Mesendoderm (in vitro differentiated cells): ENCODE results near the gene WBP1L.
A peak's percentile ranks its signal among the peaks of the same experiment; 100 is the strongest.
"Not testable (repeated sequence)": the region's sequence is repeated elsewhere in the genome, so short reads cannot be mapped to it uniquely, and the experiment has no call there.

Experiments
- DNase-seq: peaks from one replicate; pipeline ENCODE4 v3.0.0; 2013
- H2AK5ac ChIP-seq: 2 replicates; pipeline ENCODE4 v1.6.1; 2013; ENCODE audit warnings: low read length, inconsistent platforms
- H2BK120ac ChIP-seq: 2 replicates; pipeline ENCODE4 v1.6.1; 2013; ENCODE audit warnings: low read depth, mild to moderate bottlenecking, low read length, moderate library complexity, mixed read lengths
- H2BK15ac ChIP-seq: replicated peaks from 2 replicates; pipeline ENCODE4 v1.6.1; 2013; ENCODE audit warnings: low read depth, mild to moderate bottlenecking, moderate library complexity
- H2BK5ac ChIP-seq: 2 replicates; pipeline ENCODE4 v1.6.1; 2013; ENCODE audit warnings: low read length, inconsistent platforms
- H3K18ac ChIP-seq: 2 replicates; pipeline ENCODE4 v1.6.1; 2013; ENCODE audit warnings: mild to moderate bottlenecking, low read length, mixed read lengths
- H3K23ac ChIP-seq: one replicate; pipeline ENCODE4 v1.6.1; 2013; ENCODE audit warnings: low read length
- H3K27ac ChIP-seq: 2 replicates; pipeline ENCODE4 v1.5.1; 2013; ENCODE audit warnings: low read depth, mild to moderate bottlenecking, inconsistent platforms, low read length, moderate library complexity
- H3K27me3 ChIP-seq: 2 replicates; pipeline ENCODE4 v1.6.1; 2013; ENCODE audit warnings: low read length, control low read depth, mild to moderate bottlenecking, inconsistent platforms; ENCODE audit not compliant: insufficient read depth, poor library complexity
- H3K36me3 ChIP-seq: 2 replicates; pipeline ENCODE4 v1.6.1; 2013; ENCODE audit warnings: low read length, inconsistent platforms; ENCODE audit not compliant: control insufficient read depth, insufficient read depth
- H3K4ac ChIP-seq: one replicate; pipeline ENCODE4 v1.6.1; 2013; ENCODE audit warnings: low read depth, mild to moderate bottlenecking, low read length, moderate library complexity
- H3K4me1 ChIP-seq: 2 replicates; pipeline ENCODE4 v1.6.1; 2013; ENCODE audit warnings: low read depth, low read length, inconsistent platforms; ENCODE audit not compliant: control insufficient read depth
- H3K4me2 ChIP-seq: 2 replicates; pipeline ENCODE4 v1.6.1; 2013; ENCODE audit warnings: low read length
- H3K4me3 ChIP-seq: 2 replicates; pipeline ENCODE4 v1.5.1; 2013; ENCODE audit warnings: mild to moderate bottlenecking, low read length
- H3K56ac ChIP-seq: one replicate; pipeline ENCODE4 v1.6.1; 2013; ENCODE audit warnings: low read length
- H3K79me1 ChIP-seq: 2 replicates; pipeline ENCODE4 v1.6.1; 2013; ENCODE audit warnings: low read length, inconsistent platforms
- H3K79me2 ChIP-seq: 2 replicates; pipeline ENCODE4 v1.6.1; 2013; ENCODE audit warnings: mild to moderate bottlenecking, low read length; ENCODE audit not compliant: control insufficient read depth, insufficient read depth
- H3K9ac ChIP-seq: 2 replicates; pipeline ENCODE4 v1.6.1; 2013; ENCODE audit warnings: low read length, inconsistent platforms
- H4K5ac ChIP-seq: one replicate; pipeline ENCODE4 v1.6.1; 2013; ENCODE audit warnings: low read length
- H4K8ac ChIP-seq: one replicate; pipeline ENCODE4 v1.6.1; 2013; ENCODE audit warnings: low read depth, mild to moderate bottlenecking, control low read depth, low read length, moderate library complexity
- WGBS: extraction: QIAGEN DNeasy Blood & Tissue Kit; methylation state at CpG from one replicate; pipeline ENCODE4 v1.1.7; 2013; ENCODE audit warnings: low lambda C conversion rate, missing lambda C conversion rate; ENCODE audit not compliant: insufficient coverage; ENCODE audit errors: extremely low coverage; 5-methylcytosine and 5-hydroxymethylcytosine counted together

WBP1L gene

GRCh38 chr10:102850025-102850518 lies 106.3 kb downstream of the WBP1L start:
- Histone ChIP-seq H3K23ac (no peak overlapping the region), H4K8ac (no peak overlapping the region), H3K56ac (no peak overlapping the region), H3K18ac (no peak overlapping the region), H4K5ac (no peak overlapping the region), H3K4me1 (no peaks in the 10 kb centered on the region), H3K27me3 (no peaks in the 10 kb centered on the region), H2AK5ac (no peak overlapping the region), H2BK5ac (no peak overlapping the region), H3K4ac (no peak overlapping the region), H3K4me2 (no peak overlapping the region), H3K79me2 (no peaks in the 10 kb centered on the region), H3K9ac (no peak overlapping the region), H3K36me3 (no peaks in the 10 kb centered on the region), H3K27ac (no peak overlapping the region), H2BK15ac (no peak overlapping the region), H3K79me1 (no peaks in the 10 kb centered on the region), H3K4me3 (no peak overlapping the region), H2BK120ac (no peak overlapping the region)
- WGBS: no CpG with 5 or more reads among the region's 9 CpGs
- DNase-seq: no peak

DNA sequence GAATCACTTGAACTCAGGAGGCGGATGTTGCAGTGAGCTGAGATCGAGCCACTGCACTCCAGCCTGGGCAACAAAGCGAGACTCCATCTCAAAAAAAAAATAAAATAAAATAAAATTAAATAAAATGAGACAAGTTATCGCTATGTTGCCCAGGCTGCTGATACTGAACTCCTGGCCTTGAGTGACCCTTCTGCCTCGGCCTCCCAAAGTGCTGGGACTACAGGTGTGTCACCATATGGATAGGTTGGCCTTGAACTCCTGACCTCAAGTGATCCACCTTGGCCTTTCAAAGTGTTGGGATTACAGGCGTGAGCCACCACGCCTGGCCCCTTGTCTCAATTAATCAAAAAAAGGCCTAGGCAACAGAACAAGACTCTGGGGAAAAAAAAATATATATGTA lies 109.5 kb downstream of the WBP1L start:
- H3K79me1 ChIP-seq, H3K18ac ChIP-seq, H3K4me2 ChIP-seq, H2BK120ac ChIP-seq, H3K4ac ChIP-seq, H4K5ac ChIP-seq, H3K9ac ChIP-seq, H3K56ac ChIP-seq, H3K27ac ChIP-seq, H3K79me2 ChIP-seq, H3K23ac ChIP-seq, DNase-seq, H3K36me3 ChIP-seq, H2BK5ac ChIP-seq, H3K4me1 ChIP-seq, H4K8ac ChIP-seq, H3K27me3 ChIP-seq, H3K4me3 ChIP-seq, H2AK5ac ChIP-seq, H2BK15ac ChIP-seq: not testable (repeated sequence)
- WGBS: no CpG with 5 or more reads among the region's 7 CpGs

GRCh38 chr10:102855731-102856436 lies 112.1 kb downstream of the WBP1L start:
- not testable (repeated sequence) for H4K8ac ChIP-seq, H3K23ac ChIP-seq, H3K9ac ChIP-seq, H3K4me1 ChIP-seq, H4K5ac ChIP-seq, H3K36me3 ChIP-seq, H2BK5ac ChIP-seq, H2BK15ac ChIP-seq, H3K79me1 ChIP-seq, H3K4ac ChIP-seq, H3K4me2 ChIP-seq, H3K4me3 ChIP-seq, H3K79me2 ChIP-seq, H2AK5ac ChIP-seq, H3K27me3 ChIP-seq, H2BK120ac ChIP-seq, H3K18ac ChIP-seq
- peak overlapping the region; percentile 49 for H3K56ac ChIP-seq
- no CpG with 5 or more reads among the region's 11 CpGs for WGBS
- DNase-seq: peak; percentile 77
- H3K27ac ChIP-seq: peak overlapping the region; percentile 11

DNA sequence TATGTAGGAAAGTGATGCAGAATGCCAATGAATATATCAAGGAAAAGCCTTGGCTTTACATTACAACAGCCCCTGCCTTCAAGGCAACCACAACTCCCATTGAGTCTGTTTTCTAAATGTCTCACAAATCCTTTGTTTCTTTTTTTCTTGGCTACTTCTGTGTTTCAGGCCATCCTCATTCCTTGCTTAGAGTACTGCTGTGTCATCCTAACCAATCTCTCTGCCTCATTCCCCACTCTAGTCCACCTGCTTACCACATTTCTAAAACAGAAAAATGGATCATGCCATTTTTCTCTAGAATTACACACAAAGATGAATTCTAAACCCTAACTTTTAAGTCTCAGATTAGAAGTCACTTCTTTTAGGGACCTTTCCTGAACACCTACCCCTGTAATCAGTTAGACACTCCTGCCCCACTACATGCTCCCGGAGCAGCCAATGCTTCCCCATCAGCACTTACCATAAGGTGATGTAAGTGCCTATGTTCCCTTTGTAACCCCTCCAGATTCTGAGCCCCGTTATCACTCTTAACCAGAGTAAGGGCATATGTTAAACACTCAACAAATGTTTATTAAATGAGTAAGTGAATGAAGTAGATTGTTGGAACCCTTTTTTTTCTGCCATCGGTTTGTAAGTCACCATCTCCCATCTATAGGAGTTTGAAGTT lies 113.1 kb downstream of the WBP1L start:
- no peak overlapping the region for H2BK15ac ChIP-seq
- no CpG with 5 or more reads among the region's 3 CpGs for whole genome bisulfite sequencing

DNA sequence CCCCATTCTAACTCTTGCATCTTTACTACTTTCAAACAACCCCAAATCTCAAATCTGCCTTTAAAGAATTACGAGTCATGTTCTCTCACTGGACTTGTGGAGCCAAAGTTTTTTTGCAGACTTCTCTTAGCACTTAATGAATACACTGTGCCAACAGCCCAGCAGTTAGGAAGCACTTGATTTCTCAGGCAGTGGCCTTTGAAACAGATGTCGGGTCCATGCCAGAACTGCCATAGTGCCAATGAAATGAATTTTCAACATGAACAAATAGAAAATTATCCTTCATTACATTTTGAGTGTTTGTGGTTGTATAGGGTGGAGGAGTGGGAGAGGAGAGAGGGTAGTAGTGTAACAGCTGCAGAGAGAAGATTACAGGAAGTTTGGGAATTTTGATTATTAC lies 116.2 kb downstream of the WBP1L start:
- Histone ChIP-seq H3K4ac (no peak overlapping the region), H3K18ac (no peak overlapping the region), H3K9ac (no peak overlapping the region), H3K79me1 (no peaks in the 10 kb centered on the region), H3K79me2 (no peaks in the 10 kb centered on the region), H3K27ac (no peak overlapping the region), H3K4me1 (no peaks in the 10 kb centered on the region), H4K8ac (no peak overlapping the region), H3K4me3 (no peak overlapping the region), H2BK120ac (no peak overlapping the region), H3K27me3 (no peaks in the 10 kb centered on the region), H3K23ac (no peak overlapping the region), H2BK5ac (no peak overlapping the region), H2BK15ac (no peak overlapping the region), H3K36me3 (no peaks in the 10 kb centered on the region), H4K5ac (no peak overlapping the region), H3K4me2 (no peak overlapping the region), H2AK5ac (no peak overlapping the region), H3K56ac (no peak overlapping the region)
- DNase-seq: no peak
- no CpG with 5 or more reads among the region's 2 CpGs for WGBS

More for the DNA sequence above, 113.1 kb downstream of the WBP1L start:
- Histone ChIP-seq H3K36me3 (no peaks in the 10 kb centered on the region), H2BK120ac (no peak overlapping the region), H3K79me2 (no peaks in the 10 kb centered on the region), H3K27me3 (no peaks in the 10 kb centered on the region), H3K27ac (no peak overlapping the region), H3K56ac (no peak overlapping the region), H3K4me3 (no peak overlapping the region), H3K4ac (no peak overlapping the region), H2BK5ac (no peak overlapping the region), H3K79me1 (no peaks in the 10 kb centered on the region), H3K23ac (no peak overlapping the region), H4K5ac (no peak overlapping the region), H4K8ac (no peak overlapping the region), H3K18ac (no peak overlapping the region), H3K9ac (no peak overlapping the region), H3K4me2 (no peak overlapping the region), H3K4me1 (no peaks in the 10 kb centered on the region), H2AK5ac (no peak overlapping the region)
- no peak for DNase-seq
